Esophagus muscularis mucosa (tissue), 4 donors: ENCODE results near the gene TASOR2.

Source experiments
- CTCF ChIP-seq, 3 experiments: fragments of 200-600 bp in 2 of 3; fragments of 450-650 bp in 1 of 3; sonication (generic) in 2 of 3; IDR thresholded peaks; one replicate each; pipeline ENCODE4 v1.5.1; 2017 to 2019; ENCODE audit warnings: antibody characterized with exemption in 3 of 3, mild to moderate bottlenecking in 2 of 3, moderate library complexity in 1 of 3
- EP300 ChIP-seq: sonication (generic); formaldehyde crosslinking; IDR thresholded peaks from one replicate; pipeline ENCODE4 v1.6.1; 2017; ENCODE audit warnings: antibody characterized with exemption
- POLR2A ChIP-seq: fragments of 450-650 bp; IDR thresholded peaks from one replicate; pipeline ENCODE4 v1.6.1; 2017; ENCODE audit warnings: antibody characterized with exemption, moderate library complexity, mild to moderate bottlenecking, low read depth

- TF ChIP-seq CTCF (IDR thresholded peaks at IDR 0.05), result no peak
- no peak for TF ChIP-seq EP300
- no peak for TF ChIP-seq POLR2A
Observed at GRCh38 chr10:5666841-5667630, 17.6 kb upstream of the TASOR2 start.
